Gastroesophageal sphincter (tissue), 4 donors: ENCODE data around the gene INPP5D. TPM values are rescaled to one million over a fixed set of nuclear protein-coding genes. Genes with fewer than 3 reads are reported as not detected.

Source experiments
- ATAC-seq: fragments of 150-250 bp; one replicate; pipeline ENCODE4 v1.9.1; 2016; ENCODE audit warnings: mild to moderate bottlenecking, moderate library complexity
- H3K27ac ChIP-seq, 4 donors: fragments of 200-600 bp; sonication (generic) in 3 of 4; 1 replicate in 3 of 4; 2 replicates in 1 of 4; pipeline ENCODE4 v1.5.1; 2016 to 2019
- H3K27me3 ChIP-seq: fragments of 200-600 bp; sonication (generic); one replicate; pipeline ENCODE4 v1.5.1; 2019
- H3K36me3 ChIP-seq, 2 donors: fragments of 200-600 bp; sonication (generic); one replicate each; pipeline ENCODE4 v1.5.1; 2019; ENCODE audit warnings: control low read depth in 1 of 2
- H3K4me1 ChIP-seq, 3 donors: fragments of 200-600 bp; sonication (generic); 1 replicate in 2 of 3; 2 replicates in 1 of 3; pipeline ENCODE4 v1.5.1; 2016 to 2019; ENCODE audit warnings: control low read depth in 2 of 3
- H3K4me3 ChIP-seq, 2 donors: fragments of 200-600 bp; sonication (generic); one replicate each; pipeline ENCODE4 v1.5.1; 2019; ENCODE audit warnings: mild to moderate bottlenecking in 1 of 2, moderate library complexity in 1 of 2
- H3K9me3 ChIP-seq, 3 donors: fragments of 200-600 bp; sonication (generic); one replicate each; pipeline ENCODE4 v1.5.1; 2017 to 2019; ENCODE audit warnings: control low read depth in 2 of 3
- CTCF ChIP-seq, 4 experiments: fragments of 200-600 bp in 2 of 4; fragments of 450-650 bp in 2 of 4; sonication (generic) in 1 of 4; IDR thresholded peaks; one replicate each; pipeline ENCODE4 v1.5.1; 2017 to 2019; ENCODE audit warnings: antibody characterized with exemption in 4 of 4, mild to moderate bottlenecking in 2 of 4, moderate library complexity in 2 of 4
- EP300 ChIP-seq: sonication (generic); formaldehyde crosslinking; IDR thresholded peaks from one replicate; pipeline ENCODE4 v1.6.1; 2017; ENCODE audit warnings: antibody characterized with exemption, mild to moderate bottlenecking
- POLR2A ChIP-seq, 2 donors: fragments of 450-650 bp; IDR thresholded peaks; one replicate each; pipeline ENCODE4 v1.6.1; 2017; ENCODE audit warnings: antibody characterized with exemption in 2 of 2, mild to moderate bottlenecking in 2 of 2, moderate library complexity in 1 of 2
- POLR2AphosphoS5 ChIP-seq: sonication (generic); formaldehyde crosslinking; IDR thresholded peaks from one replicate; pipeline ENCODE4 v1.6.1; 2017; ENCODE audit warnings: antibody characterized with exemption
- WGBS, 2 donors: methylation state at CpG; one replicate each; pipeline ENCODE4 v1.1.5; 2018; ENCODE audit warnings: low coverage in 1 of 2; 5-methylcytosine and 5-hydroxymethylcytosine counted together
- total RNA-seq, 4 donors: library from RNA; depleted of rRNA; stranded (reverse); fragments of >200 nt; gene quantifications; one replicate each; pipeline ENCODE4 v1.1.0, GENCODE V29; 2016

Gene INPP5D
- total RNA-seq, 4 donors from 2014 or later, result 6.5 to 12.4 (median 9.3) TPM

- no peak for ATAC-seq
Measured at GRCh38 chr2:233146194-233146593, 86.1 kb downstream of the INPP5D start.

GRCh38 chr2:233147136-233147828 lies 87.1 kb downstream of the INPP5D start:
- Histone ChIP-seq H3K4me3 (no peak overlapping the region), H3K27ac (no peak overlapping the region), H3K4me1 (no peaks in the 10 kb centered on the region), H3K9me3 (no peaks in the 10 kb centered on the region), H3K36me3 (peaks cover 0 to 17% of the 10 kb centered on the region in 2 donors), H3K27me3 (peaks cover 38% of the 10 kb centered on the region)
- no peak for ATAC-seq
- no peak for TF ChIP-seq POLR2A (IDR thresholded peaks at IDR 0.05)
- no peak for TF ChIP-seq CTCF (IDR thresholded peaks at IDR 0.05)
- no peak for TF ChIP-seq POLR2AphosphoS5
- TF ChIP-seq EP300, result no peak
- 84 to 90% methylated on average over 7 to 9 of the region's 22 CpGs for WGBS, 2 donors

More at GRCh38 chr2:233146194-233146593, 86.1 kb downstream of the INPP5D start:
- H3K27ac ChIP-seq, result no peak overlapping the region
- H3K27me3 ChIP-seq, result peaks cover 42% of the 10 kb centered on the region
- TF ChIP-seq EP300 (no peak), CTCF (IDR thresholded peaks at IDR 0.05) (no peak), POLR2A (IDR thresholded peaks at IDR 0.05) (no peak), POLR2AphosphoS5 (no peak)
- H3K36me3 ChIP-seq, result peaks cover 0 to 17% of the 10 kb centered on the region in 2 donors
- H3K9me3 ChIP-seq, result no peaks in the 10 kb centered on the region
- no peaks in the 10 kb centered on the region for H3K4me1 ChIP-seq
- WGBS, 2 donors, result 70 to 90% methylated on average over 2 to 3 of the region's 11 CpGs
- no peak overlapping the region for H3K4me3 ChIP-seq

- H3K4me3 ChIP-seq, result no peak overlapping the region
- H3K9me3 ChIP-seq, result no peaks in the 10 kb centered on the region
- H3K27ac ChIP-seq, result no peak overlapping the region
- ATAC-seq, result no peak
- H3K27me3 ChIP-seq, result peaks cover 33% of the 10 kb centered on the region
- 71 to 75% methylated on average over 1 of the region's 1 CpG for WGBS, 2 donors
- TF ChIP-seq POLR2AphosphoS5 (no peak), POLR2A (IDR thresholded peaks at IDR 0.05) (no peak), CTCF (IDR thresholded peaks at IDR 0.05) (no peak), EP300 (no peak)
- H3K36me3 ChIP-seq, result peaks cover 0 to 17% of the 10 kb centered on the region in 2 donors
- H3K4me1 ChIP-seq, result no peaks in the 10 kb centered on the region
Measured at GRCh38 chr2:233147829-233148167, 87.7 kb downstream of the INPP5D start.

- H3K27ac ChIP-seq, result no peak overlapping the region
- WGBS, 2 donors, result 85 to 97% methylated on average over 5 to 10 of the region's 10 CpGs
Measured at GRCh38 chr2:233148354-233148753, 88.2 kb downstream of the INPP5D start.

More at GRCh38 chr2:233148354-233148753, 88.2 kb downstream of the INPP5D start:
- no peaks in the 10 kb centered on the region for H3K9me3 ChIP-seq
- peaks cover 0 to 17% of the 10 kb centered on the region in 2 donors for H3K36me3 ChIP-seq
- H3K4me3 ChIP-seq, result no peak overlapping the region
- ATAC-seq, result no peak
- peaks cover 28% of the 10 kb centered on the region for H3K27me3 ChIP-seq
- no peaks in the 10 kb centered on the region for H3K4me1 ChIP-seq
- TF ChIP-seq EP300, result no peak
- no peak for TF ChIP-seq CTCF (IDR thresholded peaks at IDR 0.05)
- no peak for TF ChIP-seq POLR2AphosphoS5
- TF ChIP-seq POLR2A (IDR thresholded peaks at IDR 0.05), result no peak
